ENCODE results near the gene AOC2.

GRCh38 chr17:42889809-42890208 lies 45.4 kb downstream of the AOC2 start:
- TF ChIP-seq, protein P1, sequence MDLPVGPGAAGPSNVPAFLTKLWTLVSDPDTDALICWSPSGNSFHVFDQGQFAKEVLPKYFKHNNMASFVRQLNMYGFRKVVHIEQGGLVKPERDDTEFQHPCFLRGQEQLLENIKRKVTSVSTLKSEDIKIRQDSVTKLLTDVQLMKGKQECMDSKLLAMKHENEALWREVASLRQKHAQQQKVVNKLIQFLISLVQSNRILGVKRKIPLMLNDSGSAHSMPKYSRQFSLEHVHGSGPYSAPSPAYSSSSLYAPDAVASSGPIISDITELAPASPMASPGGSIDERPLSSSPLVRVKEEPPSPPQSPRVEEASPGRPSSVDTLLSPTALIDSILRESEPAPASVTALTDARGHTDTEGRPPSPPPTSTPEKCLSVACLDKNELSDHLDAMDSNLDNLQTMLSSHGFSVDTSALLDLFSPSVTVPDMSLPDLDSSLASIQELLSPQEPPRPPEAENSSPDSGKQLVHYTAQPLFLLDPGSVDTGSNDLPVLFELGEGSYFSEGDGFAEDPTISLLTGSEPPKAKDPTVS (IDR thresholded peaks at IDR 0.05; ENCODE audit: low read depth, low read length) = no peak
- TF ChIP-seq PML (IDR thresholded peaks at IDR 0.05; ENCODE audit: low read length) = no peak
- no peak for TF ChIP-seq CTCF (IDR thresholded peaks at IDR 0.05 in 2 of 3, conservative IDR thresholded peaks at IDR 0.05 in 1 of 3; ENCODE audit: control insufficient read depth in 2 of 3, extremely low read depth in 1 of 3, insufficient read depth in 1 of 3, low read depth in 3 of 3, low read length in 3 of 3)
- no peak for TF ChIP-seq CREM (IDR thresholded peaks at IDR 0.05; ENCODE audit: low read depth)
- TF ChIP-seq ZBTB40 (IDR thresholded peaks at IDR 0.05; ENCODE audit: borderline replicate concordance) = no peak
- no peak for TF ChIP-seq CEBPB (IDR thresholded peaks at IDR 0.05; ENCODE audit: borderline replicate concordance in 1 of 2, low read depth in 2 of 2, low read length in 2 of 2)
- TF ChIP-seq ZNF207 (IDR thresholded peaks at IDR 0.05; ENCODE audit: borderline replicate concordance) = no peak
- no peak for TF ChIP-seq RBBP5 (conservative IDR thresholded peaks at IDR 0.05)
- TF ChIP-seq POLR2AphosphoS5 (IDR thresholded peaks at IDR 0.05; ENCODE audit: low read length) = no peak

Measured in GM12878 (cell line).